Neural cell (in vitro differentiated cells): Measurements from ENCODE around the gene ASAP3. TPM values are rescaled to one million over a fixed set of nuclear protein-coding genes. Genes with fewer than 3 reads are reported as not detected.

Source experiments
- H2AFZ ChIP-seq: fragments of 200-600, 300-800 bp; sonication (generic), shearing (Covaris generic); 2 replicates; pipeline ENCODE4 v1.6.0; 2014; ENCODE audit warnings: low read depth, mild to moderate bottlenecking, antibody characterized with exemption, low read length, moderate library complexity
- H3F3A ChIP-seq: fragments of 200-600 bp; shearing (Covaris generic); 2 replicates; pipeline ENCODE4 v1.6.1; 2016; ENCODE audit warnings: mild to moderate bottlenecking, moderate library complexity, mixed read lengths, antibody characterized with exemption, low read length; ENCODE audit not compliant: insufficient read depth, poor library complexity, severe bottlenecking
- H3K27ac ChIP-seq: fragments of 200-600, 300-800 bp; sonication (generic), shearing (Covaris generic); 2 replicates; pipeline ENCODE4 v1.5.1; 2014; ENCODE audit warnings: mild to moderate bottlenecking, low read length, moderate library complexity
- H3K27me3 ChIP-seq: fragments of 300-800, 200-600 bp; sonication (generic), shearing (Covaris generic); 2 replicates; pipeline ENCODE4 v1.6.0; 2014; ENCODE audit warnings: mild to moderate bottlenecking, low read depth, low read length, moderate library complexity; ENCODE audit not compliant: insufficient read depth
- H3K36me3 ChIP-seq: fragments of 300-800, 200-600 bp; sonication (generic), shearing (Covaris generic); 2 replicates; pipeline ENCODE4 v1.5.1; 2014; ENCODE audit warnings: mild to moderate bottlenecking, antibody characterized with exemption, low read length, moderate library complexity; ENCODE audit not compliant: insufficient read depth
- H3K4me2 ChIP-seq: fragments of 300-800, 200-600 bp; sonication (generic), shearing (Covaris generic); 2 replicates; pipeline ENCODE4 v1.6.0; 2014; ENCODE audit warnings: mild to moderate bottlenecking, low read length
- H3K4me3 ChIP-seq: fragments of 300-800, 200-600 bp; sonication (generic), shearing (Covaris generic); 2 replicates; pipeline ENCODE4 v1.5.1; 2014; ENCODE audit warnings: mild to moderate bottlenecking, low read length, moderate library complexity
- H3K79me2 ChIP-seq: fragments of 200-600 bp; shearing (Covaris generic); replicated peaks from 2 replicates; pipeline ENCODE4 v1.6.0; 2014; ENCODE audit warnings: mild to moderate bottlenecking, low read length, moderate library complexity; ENCODE audit not compliant: insufficient read depth
- H3K9ac ChIP-seq: fragments of 300-800, 200-600 bp; sonication (generic), shearing (Covaris generic); 2 replicates; pipeline ENCODE4 v1.6.1; 2016; ENCODE audit warnings: mild to moderate bottlenecking, low read length, mixed read lengths
- H3K9me2 ChIP-seq: fragments of 200-600 bp; shearing (Covaris generic); 2 replicates; pipeline ENCODE4 v1.6.1; 2016; ENCODE audit warnings: mild to moderate bottlenecking, low read length, mixed read lengths; ENCODE audit not compliant: insufficient read depth
- H3K9me3 ChIP-seq: fragments of 200-600, 300-800 bp; sonication (generic), shearing (Covaris generic); 2 replicates; pipeline ENCODE4 v1.6.1; 2016; ENCODE audit warnings: mild to moderate bottlenecking, mixed run types, low read length, moderate library complexity, mixed read lengths
- H4K20me1 ChIP-seq: fragments of 200-600 bp; shearing (Covaris generic); 2 replicates; pipeline ENCODE4 v1.6.1; 2016; ENCODE audit warnings: mild to moderate bottlenecking, mixed run types; ENCODE audit not compliant: insufficient read depth
- EP300 ChIP-seq: fragments of 450-650 bp; conservative IDR thresholded peaks from 2 replicates; pipeline ENCODE4 v1.6.1; 2014; ENCODE audit warnings: antibody characterized with exemption, mild to moderate bottlenecking, moderate library complexity; ENCODE audit not compliant: poor library complexity, severe bottlenecking
- EZH2 ChIP-seq: fragments of 200-600, 300-800 bp; shearing (Covaris generic), sonication (generic); IDR thresholded peaks from 2 replicates; pipeline ENCODE4 v1.6.1; 2014; ENCODE audit warnings: antibody characterized with exemption, low read length, borderline replicate concordance, mild to moderate bottlenecking; ENCODE audit not compliant: insufficient read depth, poor library complexity, severe bottlenecking
- MXI1 ChIP-seq: fragments of 450-650 bp; conservative IDR thresholded peaks from 2 replicates; pipeline ENCODE4 v1.6.1; 2014; ENCODE audit warnings: antibody characterized with exemption, mild to moderate bottlenecking; ENCODE audit not compliant: poor library complexity, severe bottlenecking
- POLR2AphosphoS5 ChIP-seq: IDR thresholded peaks from 2 replicates; pipeline ENCODE4 v1.6.1; 2012
- RAD21 ChIP-seq: fragments of 450-650 bp; conservative IDR thresholded peaks from 2 replicates; pipeline ENCODE4 v1.6.1; 2014; ENCODE audit warnings: antibody characterized with exemption, mild to moderate bottlenecking, moderate library complexity
- SMC3 ChIP-seq: fragments of 450-650 bp; conservative IDR thresholded peaks from 2 replicates; pipeline ENCODE4 v1.6.1; 2014; ENCODE audit warnings: antibody characterized with exemption, mild to moderate bottlenecking, moderate library complexity; ENCODE audit not compliant: poor library complexity
- TAF1 ChIP-seq: IDR thresholded peaks from 2 replicates; pipeline ENCODE4 v1.6.1; 2012; ENCODE audit warnings: low read depth
- polyA plus RNA-seq: library from polyadenylated mRNA; depleted of rRNA; stranded (reverse); fragments of >200 nt; gene quantifications from 2 replicates; pipeline ENCODE4 v1.2.3, GENCODE V29; 2014
- TF ChIP-seq, protein P1 (sequence below): IDR thresholded peaks from 2 replicates; pipeline ENCODE4 v1.6.1; 2012; ENCODE audit warnings: borderline replicate concordance
- TF ChIP-seq, protein P2 (sequence below): fragments of 450-650 bp; IDR thresholded peaks from 2 replicates; pipeline ENCODE4 v1.5.1; 2014; ENCODE audit warnings: antibody characterized with exemption, mild to moderate bottlenecking, moderate library complexity; ENCODE audit not compliant: poor library complexity, severe bottlenecking

ASAP3 gene
- polyA plus RNA-seq, 1 donor from 2014 or later = 24.9 TPM

DNA sequence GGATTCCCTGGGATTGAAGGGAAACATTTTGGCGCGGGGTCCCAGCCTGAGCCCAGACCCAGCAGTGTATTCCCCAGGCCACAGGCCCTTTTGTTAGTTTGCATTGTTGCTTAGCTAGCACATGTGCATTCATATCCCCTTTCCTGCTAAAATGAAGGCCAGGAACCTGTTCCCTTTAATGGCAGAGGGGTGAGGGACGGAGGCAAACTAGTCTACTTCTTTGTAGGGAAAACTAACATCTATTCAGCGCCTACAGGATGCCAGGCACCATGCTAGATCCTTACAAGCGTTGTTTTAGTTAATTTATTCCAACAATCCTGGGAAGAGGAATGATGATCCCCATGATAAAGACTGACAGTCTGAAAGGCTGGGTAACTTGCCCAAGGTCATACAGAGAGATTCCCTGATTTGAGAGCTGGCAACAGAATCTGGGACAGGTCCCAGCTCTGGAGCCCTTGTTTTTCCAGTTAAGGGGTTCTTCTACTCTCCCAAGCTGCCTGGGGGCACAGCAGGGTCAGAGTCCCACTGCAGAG lies 47.6 kb upstream of the ASAP3 start:
- TF ChIP-seq RAD21 (no peak), TAF1 (no peak), POLR2AphosphoS5 (no peak), EZH2 (no peak), SMC3 (no peak), MXI1 (no peak), EP300 (no peak)
- TF ChIP-seq, protein P1, sequence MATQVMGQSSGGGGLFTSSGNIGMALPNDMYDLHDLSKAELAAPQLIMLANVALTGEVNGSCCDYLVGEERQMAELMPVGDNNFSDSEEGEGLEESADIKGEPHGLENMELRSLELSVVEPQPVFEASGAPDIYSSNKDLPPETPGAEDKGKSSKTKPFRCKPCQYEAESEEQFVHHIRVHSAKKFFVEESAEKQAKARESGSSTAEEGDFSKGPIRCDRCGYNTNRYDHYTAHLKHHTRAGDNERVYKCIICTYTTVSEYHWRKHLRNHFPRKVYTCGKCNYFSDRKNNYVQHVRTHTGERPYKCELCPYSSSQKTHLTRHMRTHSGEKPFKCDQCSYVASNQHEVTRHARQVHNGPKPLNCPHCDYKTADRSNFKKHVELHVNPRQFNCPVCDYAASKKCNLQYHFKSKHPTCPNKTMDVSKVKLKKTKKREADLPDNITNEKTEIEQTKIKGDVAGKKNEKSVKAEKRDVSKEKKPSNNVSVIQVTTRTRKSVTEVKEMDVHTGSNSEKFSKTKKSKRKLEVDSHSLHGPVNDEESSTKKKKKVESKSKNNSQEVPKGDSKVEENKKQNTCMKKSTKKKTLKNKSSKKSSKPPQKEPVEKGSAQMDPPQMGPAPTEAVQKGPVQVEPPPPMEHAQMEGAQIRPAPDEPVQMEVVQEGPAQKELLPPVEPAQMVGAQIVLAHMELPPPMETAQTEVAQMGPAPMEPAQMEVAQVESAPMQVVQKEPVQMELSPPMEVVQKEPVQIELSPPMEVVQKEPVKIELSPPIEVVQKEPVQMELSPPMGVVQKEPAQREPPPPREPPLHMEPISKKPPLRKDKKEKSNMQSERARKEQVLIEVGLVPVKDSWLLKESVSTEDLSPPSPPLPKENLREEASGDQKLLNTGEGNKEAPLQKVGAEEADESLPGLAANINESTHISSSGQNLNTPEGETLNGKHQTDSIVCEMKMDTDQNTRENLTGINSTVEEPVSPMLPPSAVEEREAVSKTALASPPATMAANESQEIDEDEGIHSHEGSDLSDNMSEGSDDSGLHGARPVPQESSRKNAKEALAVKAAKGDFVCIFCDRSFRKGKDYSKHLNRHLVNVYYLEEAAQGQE = no peak
- TF ChIP-seq, protein P2, sequence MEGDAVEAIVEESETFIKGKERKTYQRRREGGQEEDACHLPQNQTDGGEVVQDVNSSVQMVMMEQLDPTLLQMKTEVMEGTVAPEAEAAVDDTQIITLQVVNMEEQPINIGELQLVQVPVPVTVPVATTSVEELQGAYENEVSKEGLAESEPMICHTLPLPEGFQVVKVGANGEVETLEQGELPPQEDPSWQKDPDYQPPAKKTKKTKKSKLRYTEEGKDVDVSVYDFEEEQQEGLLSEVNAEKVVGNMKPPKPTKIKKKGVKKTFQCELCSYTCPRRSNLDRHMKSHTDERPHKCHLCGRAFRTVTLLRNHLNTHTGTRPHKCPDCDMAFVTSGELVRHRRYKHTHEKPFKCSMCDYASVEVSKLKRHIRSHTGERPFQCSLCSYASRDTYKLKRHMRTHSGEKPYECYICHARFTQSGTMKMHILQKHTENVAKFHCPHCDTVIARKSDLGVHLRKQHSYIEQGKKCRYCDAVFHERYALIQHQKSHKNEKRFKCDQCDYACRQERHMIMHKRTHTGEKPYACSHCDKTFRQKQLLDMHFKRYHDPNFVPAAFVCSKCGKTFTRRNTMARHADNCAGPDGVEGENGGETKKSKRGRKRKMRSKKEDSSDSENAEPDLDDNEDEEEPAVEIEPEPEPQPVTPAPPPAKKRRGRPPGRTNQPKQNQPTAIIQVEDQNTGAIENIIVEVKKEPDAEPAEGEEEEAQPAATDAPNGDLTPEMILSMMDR = no peak
- Histone ChIP-seq H3K4me2 (no peak overlapping the region), H3K27me3 (no peaks in the 10 kb centered on the region), H3K36me3 (no peaks in the 10 kb centered on the region), H3K79me2 (no peaks in the 10 kb centered on the region), H3K27ac (no peak overlapping the region), H3K4me3 (peak overlapping the region; percentile 73), H3F3A (no peaks in the 10 kb centered on the region), H3K9me3 (no peaks in the 10 kb centered on the region), H3K9me2 (no peaks in the 10 kb centered on the region), H3K9ac (peak overlapping the region; percentile 34), H4K20me1 (no peaks in the 10 kb centered on the region), H2AFZ (peak overlapping the region; percentile 51)

DNA sequence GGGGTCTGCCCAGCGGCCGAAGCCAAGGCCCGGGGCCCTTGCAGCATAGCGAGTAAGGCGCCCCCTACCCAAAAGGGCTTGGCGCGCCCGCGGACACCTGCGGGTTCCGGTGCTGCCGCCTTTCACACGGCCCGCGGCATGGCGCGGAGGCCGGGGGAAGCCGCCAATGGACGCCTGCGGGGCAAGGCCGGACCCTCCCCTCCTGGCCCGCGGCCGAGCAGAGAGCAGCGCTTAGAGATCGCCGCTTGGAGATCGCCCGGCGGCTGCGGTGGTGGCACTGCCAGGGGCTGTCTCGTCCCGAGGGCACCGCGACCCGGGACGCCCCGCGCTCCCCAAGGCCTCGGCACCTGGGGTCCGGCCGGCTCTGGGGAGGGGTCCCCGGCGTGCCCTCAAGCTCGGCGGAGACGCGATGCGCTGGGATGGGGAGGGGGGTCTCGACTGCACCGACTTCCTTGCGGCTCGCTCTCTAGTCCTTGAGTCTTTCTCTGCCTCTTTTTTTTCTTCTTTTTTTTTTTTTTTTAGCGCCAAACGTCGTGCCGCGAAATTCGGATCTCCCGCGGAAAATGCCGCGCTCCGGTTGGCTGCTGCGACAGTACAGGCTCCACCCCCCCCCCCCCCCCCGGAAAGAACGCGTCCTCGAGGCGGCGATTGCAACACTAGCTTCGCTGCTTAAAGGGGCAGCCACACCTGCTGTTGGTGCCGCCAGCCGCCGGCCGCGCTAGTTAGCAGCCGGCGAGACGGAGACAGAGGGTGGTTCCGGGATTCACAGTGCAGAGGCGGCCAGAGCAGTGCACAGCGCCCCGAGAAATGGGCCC lies 47.0 kb upstream of the ASAP3 start, which contains the start of gene E2F2:
Gene E2F2 (minus strand): TSS at position 487 of the 815 bp plus-strand sequence. CDS start 440 bp downstream, at position 47.
- Histone ChIP-seq H3K9ac (peak within 1 kb of the TSS; percentile 34), H3K36me3 (no peaks in the 10 kb centered on the region), H3K79me2 (no peaks in the 10 kb centered on the region), H2AFZ (peak within 1 kb of the TSS; percentile 51), H3K4me3 (peak within 1 kb of the TSS; percentile 73), H3K27ac (no peak within 1 kb of the TSS), H3K4me2 (peak within 1 kb of the TSS; percentile 51), H4K20me1 (no peaks in the 10 kb centered on the region), H3K27me3 (no peaks in the 10 kb centered on the region), H3K9me2 (no peaks in the 10 kb centered on the region), H3F3A (no peaks in the 10 kb centered on the region), H3K9me3 (no peaks in the 10 kb centered on the region)
- no peak for TF ChIP-seq EP300
- no peak for TF ChIP-seq SMC3
- peak; percentile 91 for TF ChIP-seq MXI1
- no peak for TF ChIP-seq EZH2
- TF ChIP-seq TAF1 = no peak
- TF ChIP-seq, protein P2 = peak; percentile 56
- TF ChIP-seq, protein P1 = no peak
- peak; percentile 31 for TF ChIP-seq RAD21
- peak; percentile 28 for TF ChIP-seq POLR2AphosphoS5
